Psoas muscle (tissue), 8 donors: Measurements from ENCODE around the gene RNF220. TPM values are rescaled to one million over a fixed set of nuclear protein-coding genes. Genes with fewer than 3 reads are reported as not detected.

Experiments
- ATAC-seq, 4 donors: fragments of 200-7000 bp; cut with Tn5 transposase; one replicate each; pipeline ENCODE4 v1.9.1; 2020; ENCODE audit warnings: moderate library complexity in 3 of 4, mild to moderate bottlenecking in 2 of 4
- DNase-seq, 2 donors: peaks; one replicate each; pipeline ENCODE4 v3.0.0-alpha.2; 2020
- H3K27ac ChIP-seq: fragments of 200-600 bp; one replicate; pipeline ENCODE4 v1.8.0; 2022
- H3K27me3 ChIP-seq, 3 donors: fragments of 200-600 bp in 1 of 3; one replicate each; pipeline versions ENCODE4 v1.6.1 to v1.8.0; 2013 to 2022; ENCODE audit warnings: low read length in 2 of 3, mild to moderate bottlenecking in 2 of 3, moderate library complexity in 1 of 3; ENCODE audit not compliant: insufficient read depth in 3 of 3
- H3K36me3 ChIP-seq, 2 donors: fragments of 200-600 bp in 1 of 2; one replicate each; pipeline versions ENCODE4 v1.6.1 to v1.8.0; 2013 to 2022; ENCODE audit warnings: low read depth in 1 of 2, mild to moderate bottlenecking in 1 of 2, moderate library complexity in 1 of 2; ENCODE audit not compliant: insufficient read depth in 1 of 2
- H3K4me1 ChIP-seq: fragments of 200-600 bp; one replicate; pipeline ENCODE4 v1.8.0; 2022
- H3K4me3 ChIP-seq: fragments of 200-600 bp; one replicate; pipeline ENCODE4 v1.8.0; 2022; ENCODE audit warnings: mild to moderate bottlenecking
- H3K9me3 ChIP-seq: fragments of 200-600 bp; one replicate; pipeline ENCODE4 v1.8.0; 2022
- WGBS, 3 donors: extraction: QIAGEN DNeasy Blood & Tissue Kit; methylation state at CpG; one replicate each; pipeline versions ENCODE4 v1.1.6 to v1.1.7; 2013; 5-methylcytosine and 5-hydroxymethylcytosine counted together
- intact Hi-C, 2 donors: fragments of 100-400 bp; cut with DNase I; formaldehyde crosslinking; loops; one replicate each; pipeline versions ENCODE4 v1.11.0 to v1.14.2; 2022
- polyA plus RNA-seq, 3 donors: library from polyadenylated mRNA; stranded (reverse); fragments of 200-250 nt; gene quantifications; one replicate each; pipeline ENCODE4 v1.2.3, GENCODE V29; 2013
- total RNA-seq, 4 donors: library from RNA; stranded (reverse); fragmentation: NEBNext Ultra II Directional in 2 of 4; extraction: Animal tissue kit (Norgen Biotek cat#: 25700) in 2 of 4; gene quantifications; one replicate each; pipeline versions ENCODE4 v1.2.1 to v1.2.4, GENCODE V29; 2021 to 2023
- TF ChIP-seq, protein P1 (sequence below): fragments of 200-600 bp; IDR thresholded peaks from one replicate; pipeline ENCODE4 v1.8.0; 2022; ENCODE audit warnings: antibody characterized with exemption
- donor health status: healthy with polysubstance abuse.
- donor health status: DM: no; HTN: no; CAD: no; lungs with moderate emphysema.
- donor health status: Bipolar disorder and iron deficiency.
- donor health status: healthy.
- donor health status: DM: yes; HTN: yes; CAD: no.
- donor health status: DM: no; HTN: no; CAD: no.
- donor health status: DM: no; HTN: no; CAD: no.
- donor health status: DM: yes; HTN: yes; CAD: no.

Gene RNF220
- total and polyA plus RNA-seq, 7 donors: 61.1 to 133 (median 75.5) TPM

DNA sequence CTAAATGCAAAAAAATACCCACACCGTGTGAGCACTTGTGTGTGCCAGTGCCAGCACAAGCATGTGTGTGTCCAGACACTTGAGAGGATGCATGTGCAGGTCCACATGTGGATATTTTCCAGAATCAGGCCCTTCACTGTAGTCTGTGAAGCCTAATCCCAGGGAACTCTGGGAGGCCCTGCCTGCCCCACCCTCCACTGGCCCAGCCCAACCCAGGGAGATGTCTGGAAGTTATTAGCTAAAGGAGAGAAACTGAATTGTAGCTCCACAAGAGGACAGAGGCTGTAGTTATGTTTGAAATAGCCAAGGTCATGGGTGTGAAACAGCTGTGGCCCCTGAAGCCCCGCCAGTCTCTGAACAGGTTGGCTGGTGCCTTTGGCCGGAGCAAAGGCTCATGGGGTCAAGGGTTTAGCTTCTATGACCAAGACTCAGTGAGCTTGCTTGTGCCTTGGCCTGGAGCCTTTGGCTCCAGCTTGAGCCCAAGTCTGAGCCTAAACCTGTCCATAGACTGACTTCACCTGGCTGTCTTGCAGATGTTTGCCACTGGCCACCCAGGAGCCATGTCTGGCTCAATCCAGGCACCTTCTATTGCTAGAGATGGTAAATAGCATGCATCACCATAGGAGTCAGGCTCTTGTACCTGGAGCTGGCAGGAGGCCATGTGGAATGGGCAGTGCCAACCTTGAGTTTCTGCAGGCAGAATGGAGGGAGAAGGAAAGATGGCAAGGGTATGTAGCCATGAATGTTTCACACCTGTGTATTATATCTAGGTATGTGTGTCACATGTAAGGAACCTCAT is 199.3 kb downstream of the RNF220 start:
- H3K27ac ChIP-seq: no peak overlapping the region
- 56 to 70% (median 58%) methylated on average over 3 of the region's 3 CpGs for WGBS, 3 donors
- ATAC-seq (no peak), DNase-seq (no peak)
- peaks cover 8% of the 10 kb centered on the region for H3K4me1 ChIP-seq
- H3K9me3 ChIP-seq: no peaks in the 10 kb centered on the region
- H3K4me3 ChIP-seq: no peak overlapping the region
- TF ChIP-seq, protein P1, sequence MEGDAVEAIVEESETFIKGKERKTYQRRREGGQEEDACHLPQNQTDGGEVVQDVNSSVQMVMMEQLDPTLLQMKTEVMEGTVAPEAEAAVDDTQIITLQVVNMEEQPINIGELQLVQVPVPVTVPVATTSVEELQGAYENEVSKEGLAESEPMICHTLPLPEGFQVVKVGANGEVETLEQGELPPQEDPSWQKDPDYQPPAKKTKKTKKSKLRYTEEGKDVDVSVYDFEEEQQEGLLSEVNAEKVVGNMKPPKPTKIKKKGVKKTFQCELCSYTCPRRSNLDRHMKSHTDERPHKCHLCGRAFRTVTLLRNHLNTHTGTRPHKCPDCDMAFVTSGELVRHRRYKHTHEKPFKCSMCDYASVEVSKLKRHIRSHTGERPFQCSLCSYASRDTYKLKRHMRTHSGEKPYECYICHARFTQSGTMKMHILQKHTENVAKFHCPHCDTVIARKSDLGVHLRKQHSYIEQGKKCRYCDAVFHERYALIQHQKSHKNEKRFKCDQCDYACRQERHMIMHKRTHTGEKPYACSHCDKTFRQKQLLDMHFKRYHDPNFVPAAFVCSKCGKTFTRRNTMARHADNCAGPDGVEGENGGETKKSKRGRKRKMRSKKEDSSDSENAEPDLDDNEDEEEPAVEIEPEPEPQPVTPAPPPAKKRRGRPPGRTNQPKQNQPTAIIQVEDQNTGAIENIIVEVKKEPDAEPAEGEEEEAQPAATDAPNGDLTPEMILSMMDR: no peak
- H3K27me3 ChIP-seq: peaks cover 0 to 10% (median 0%) of the 10 kb centered on the region in 3 donors
- intact Hi-C loops: no loop called here
- H3K36me3 ChIP-seq: no peaks in the 10 kb centered on the region

DNA sequence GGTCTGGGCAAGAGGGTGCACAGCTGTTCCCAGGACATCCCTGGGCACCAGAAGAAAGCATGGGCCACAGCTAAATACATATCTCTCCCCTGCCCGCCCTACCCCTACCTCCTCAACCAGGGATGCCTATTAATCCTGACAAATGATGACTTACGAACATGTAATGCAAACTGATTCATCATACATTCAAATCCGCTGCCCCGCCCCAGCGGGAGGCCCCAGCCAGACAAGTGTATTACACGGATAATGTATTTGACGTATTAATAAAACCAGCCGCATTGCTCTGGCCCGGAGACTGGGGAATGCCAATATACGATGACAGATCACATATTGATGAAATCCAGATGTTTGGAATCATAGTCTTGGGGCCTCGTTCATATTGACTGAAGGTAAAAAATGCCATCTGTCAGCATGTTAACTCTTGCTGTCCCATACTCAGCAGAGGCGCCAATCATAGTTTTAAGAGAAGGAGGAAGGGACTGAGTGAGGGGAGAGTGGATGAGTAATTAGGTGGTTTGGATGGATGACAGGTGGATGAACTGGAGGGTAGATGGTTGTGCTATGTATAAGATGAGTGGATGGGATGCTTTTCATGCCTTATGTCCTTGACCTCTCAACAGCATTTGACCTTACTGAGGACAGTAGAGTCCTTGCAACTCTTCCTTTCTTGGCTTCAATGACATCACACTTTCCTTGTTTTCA is 201.0 kb downstream of the RNF220 start:
- TF ChIP-seq, protein P1: no peak
- DNase-seq (no peak), ATAC-seq (no peak)
- Histone ChIP-seq H3K4me1 (peaks cover 8% of the 10 kb centered on the region), H3K27me3 (peaks cover 0 to 3% (median 0%) of the 10 kb centered on the region in 3 donors), H3K9me3 (no peaks in the 10 kb centered on the region), H3K36me3 (no peaks in the 10 kb centered on the region), H3K27ac (no peak overlapping the region), H3K4me3 (no peak overlapping the region)
- intact Hi-C loops: no loop called here
- 75 to 82% (median 77%) methylated on average over 12 of the region's 12 CpGs for WGBS, 3 donors

GRCh38 chr1:44606701-44607281 is 201.7 kb downstream of the RNF220 start:
- ATAC-seq (no peak), DNase-seq (no peak)
- intact Hi-C loops: no loop called here
- TF ChIP-seq, protein P1: no peak
- Histone ChIP-seq H3K27me3 (peaks cover 0 to 3% (median 0%) of the 10 kb centered on the region in 3 donors), H3K27ac (no peak overlapping the region), H3K9me3 (no peaks in the 10 kb centered on the region), H3K4me1 (peaks cover 8% of the 10 kb centered on the region), H3K36me3 (no peaks in the 10 kb centered on the region), H3K4me3 (no peak overlapping the region)
- 68 to 77% (median 74%) methylated on average over 8 of the region's 8 CpGs for WGBS, 3 donors

DNA sequence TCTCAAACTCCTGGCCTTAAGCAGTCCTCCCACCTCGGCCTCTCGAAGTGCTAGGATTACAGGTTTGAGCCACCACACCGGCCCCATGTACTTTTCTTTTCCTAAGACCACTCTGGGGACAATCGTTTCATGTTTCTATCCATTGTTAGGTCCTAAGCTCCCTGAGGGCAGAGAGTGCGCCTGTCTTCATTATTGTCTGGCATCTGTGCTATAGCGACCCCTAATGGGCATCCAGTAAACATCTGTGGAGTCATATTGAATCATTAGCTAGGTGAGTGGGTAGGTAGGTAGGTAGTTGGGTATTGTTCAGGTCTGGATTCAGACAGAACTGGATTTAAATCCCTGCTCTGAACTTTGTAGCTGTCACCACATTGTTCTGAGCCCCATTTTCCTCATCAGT is 203.1 kb downstream of the RNF220 start:
- peaks cover 0 to 3% (median 0%) of the 10 kb centered on the region in 3 donors for H3K27me3 ChIP-seq
- no peak overlapping the region for H3K27ac ChIP-seq
- peaks cover 5% of the 10 kb centered on the region for H3K4me1 ChIP-seq
- H3K36me3 ChIP-seq: no peaks in the 10 kb centered on the region
- TF ChIP-seq, protein P1: peak; percentile 6
- no peak overlapping the region for H3K4me3 ChIP-seq
- 81 to 83% (median 83%) methylated on average over 6 of the region's 6 CpGs for WGBS, 3 donors
- H3K9me3 ChIP-seq: no peaks in the 10 kb centered on the region
- DNase-seq (no peak), ATAC-seq (no peak)
- intact Hi-C loops: loop anchor here in 1 of 2 donors (2.0 kb wide), 1 partner anchor 45 kb away; no protein-coding TSS in a partner anchor
